ENCODE data around the gene MEIKIN.

The MEIKIN gene

GRCh38 chr5:131987251-131987650, 41.8 kb upstream of the MEIKIN start:
- TF ChIP-seq EGR1 (IDR thresholded peaks at IDR 0.05) (no peak), CREB1 (IDR thresholded peaks at IDR 0.05; ENCODE audit: low read depth) (no peak), USF1 (IDR thresholded peaks at IDR 0.05) (no peak), FOXM1 (IDR thresholded peaks at IDR 0.05; ENCODE audit: borderline replicate concordance, low read depth) (no peak), TEAD4 (IDR thresholded peaks at IDR 0.05) (no peak), TCF12 (IDR thresholded peaks at IDR 0.05; ENCODE audit: low read depth) (no peak), TAF1 (IDR thresholded peaks at IDR 0.05; ENCODE audit: low read depth) (no peak), CEBPB (IDR thresholded peaks at IDR 0.05) (no peak), ZBTB7A (IDR thresholded peaks at IDR 0.05; ENCODE audit: low read depth) (no peak), RAD21 (IDR thresholded peaks at IDR 0.05; ENCODE audit: low read depth) (no peak), MAX (IDR thresholded peaks at IDR 0.05) (no peak), EP300 (IDR thresholded peaks at IDR 0.05; ENCODE audit: borderline replicate concordance) (no peak), YY1 (IDR thresholded peaks at IDR 0.05; ENCODE audit: low read depth) (no peak), NFIC (IDR thresholded peaks at IDR 0.05) (no peak), REST (IDR thresholded peaks at IDR 0.05; ENCODE audit: low read depth) (no peak)

GRCh38 chr5:131986161-131986912, 40.9 kb upstream of the MEIKIN start:
- TF ChIP-seq NFIC (IDR thresholded peaks at IDR 0.05) (no peak), CREB1 (IDR thresholded peaks at IDR 0.05; ENCODE audit: low read depth) (no peak), MAX (IDR thresholded peaks at IDR 0.05) (no peak), TEAD4 (IDR thresholded peaks at IDR 0.05) (no peak), YY1 (IDR thresholded peaks at IDR 0.05; ENCODE audit: low read depth) (no peak), CEBPB (IDR thresholded peaks at IDR 0.05) (no peak), EGR1 (IDR thresholded peaks at IDR 0.05) (no peak), USF1 (IDR thresholded peaks at IDR 0.05) (no peak), EP300 (IDR thresholded peaks at IDR 0.05; ENCODE audit: borderline replicate concordance) (no peak), FOXM1 (IDR thresholded peaks at IDR 0.05; ENCODE audit: borderline replicate concordance, low read depth) (no peak), REST (IDR thresholded peaks at IDR 0.05; ENCODE audit: low read depth) (no peak), TCF12 (IDR thresholded peaks at IDR 0.05; ENCODE audit: low read depth) (no peak), TAF1 (IDR thresholded peaks at IDR 0.05; ENCODE audit: low read depth) (no peak), ZBTB7A (IDR thresholded peaks at IDR 0.05; ENCODE audit: low read depth) (no peak)

GRCh38 chr5:131984956-131985665, 39.6 kb upstream of the MEIKIN start:
- TF ChIP-seq TEAD4 (IDR thresholded peaks at IDR 0.05), result no peak
- no peak for TF ChIP-seq NFIC (IDR thresholded peaks at IDR 0.05)
- no peak for TF ChIP-seq RAD21 (IDR thresholded peaks at IDR 0.05; ENCODE audit: low read depth)
- no peak for TF ChIP-seq FOXM1 (IDR thresholded peaks at IDR 0.05; ENCODE audit: borderline replicate concordance, low read depth)
- no peak for TF ChIP-seq CEBPB (IDR thresholded peaks at IDR 0.05)
- TF ChIP-seq EP300 (IDR thresholded peaks at IDR 0.05; ENCODE audit: borderline replicate concordance), result no peak
- no peak for TF ChIP-seq EGR1 (IDR thresholded peaks at IDR 0.05)
- TF ChIP-seq ZBTB7A (IDR thresholded peaks at IDR 0.05; ENCODE audit: low read depth), result no peak
- TF ChIP-seq TAF1 (IDR thresholded peaks at IDR 0.05; ENCODE audit: low read depth), result no peak
- no peak for TF ChIP-seq TCF12 (IDR thresholded peaks at IDR 0.05; ENCODE audit: low read depth)
- no peak for TF ChIP-seq USF1 (IDR thresholded peaks at IDR 0.05)
- TF ChIP-seq REST (IDR thresholded peaks at IDR 0.05; ENCODE audit: low read depth), result no peak
- TF ChIP-seq CREB1 (IDR thresholded peaks at IDR 0.05; ENCODE audit: low read depth), result no peak
- no peak for TF ChIP-seq YY1 (IDR thresholded peaks at IDR 0.05; ENCODE audit: low read depth)
- no peak for TF ChIP-seq MAX (IDR thresholded peaks at IDR 0.05)

Measured in Ishikawa (cell line).